IMR-90 (cell line): ENCODE measurements around the gene NCR1. TPM values are rescaled to one million over a fixed set of nuclear protein-coding genes. Genes with fewer than 3 reads are reported as not detected.
"Not testable (repeated sequence)": the region's sequence is repeated elsewhere in the genome, so short reads cannot be mapped to it uniquely, and the experiment has no call there.

Experiments
- ATAC-seq: fragments of 200-7000 bp; cut with Tn5 transposase; 2 replicates; pipeline ENCODE4 v1.9.1; 2020; ENCODE audit warnings: low read depth, mild to moderate bottlenecking, moderate library complexity
- BruUV-seq: library from RNA; stranded (reverse); fragments of 400-500 nt; replicated peaks from 2 replicates; lab custom pipeline; 2021; lab: Mats Ljungman, UMichigan
- CTCF ChIA-PET: fragments of 300-600 bp; formaldehyde crosslinking; extraction: SDS; loops from one replicate; lab custom pipeline; 2021; ENCODE audit warnings: antibody characterized with exemption; lab: Yijun Ruan, JAX
- POLR2A ChIA-PET: fragments of 300-600 bp; sonication (Branson Sonifier 250); formaldehyde crosslinking; loops from one replicate; lab custom pipeline; 2022; ENCODE audit warnings: antibody characterized with exemption; ENCODE audit not compliant: unreplicated experiment; lab: Charles Lee
- DNase-seq: peaks from one replicate; pipeline ENCODE4 v3.0.0; 2013
- H2AFZ ChIP-seq: replicated peaks from 2 replicates; pipeline ENCODE3; 2013; ENCODE audit warnings: low read length, mild to moderate bottlenecking; ENCODE audit not compliant: poor library complexity
- H2AK5ac ChIP-seq: 2 replicates; pipeline ENCODE4 v1.6.1; 2013; ENCODE audit warnings: low read depth, low read length, inconsistent platforms
- H2AK9ac ChIP-seq: replicated peaks from 2 replicates; pipeline ENCODE3; 2013; ENCODE audit warnings: mild to moderate bottlenecking, low read depth, low read length, moderate library complexity; ENCODE audit not compliant: poor library complexity
- H2BK120ac ChIP-seq: 2 replicates; pipeline ENCODE4 v1.6.1; 2013; ENCODE audit warnings: low read depth, low read length, inconsistent platforms
- H2BK15ac ChIP-seq: 3 replicates; pipeline ENCODE4 v1.6.1; 2013; ENCODE audit warnings: low read depth, low read length, inconsistent platforms
- H2BK20ac ChIP-seq: 2 replicates; pipeline ENCODE4 v1.6.1; 2013; ENCODE audit warnings: low read depth, mild to moderate bottlenecking, inconsistent platforms, low read length, moderate library complexity
- H2BK5ac ChIP-seq: 2 replicates; pipeline ENCODE4 v1.6.1; 2013; ENCODE audit warnings: mild to moderate bottlenecking, low read depth, low read length, inconsistent platforms; ENCODE audit not compliant: poor library complexity, severe bottlenecking
- H3K14ac ChIP-seq: replicated peaks from 2 replicates; pipeline ENCODE4 v1.6.1; 2013; ENCODE audit warnings: low read depth, low read length, inconsistent platforms
- H3K18ac ChIP-seq: 2 replicates; pipeline ENCODE4 v1.6.1; 2013; ENCODE audit warnings: low read depth, low read length, control low read depth
- H3K23ac ChIP-seq: 2 replicates; pipeline ENCODE4 v1.6.1; 2013; ENCODE audit warnings: low read depth, low read length, inconsistent platforms
- H3K27ac ChIP-seq: 2 replicates; pipeline ENCODE4 v1.5.1; 2013; ENCODE audit warnings: mild to moderate bottlenecking, control low read depth, low read length; ENCODE audit not compliant: insufficient read depth
- H3K27me3 ChIP-seq: 2 replicates; pipeline ENCODE4 v1.6.1; 2013; ENCODE audit warnings: low read length; ENCODE audit not compliant: control insufficient read depth, insufficient read depth
- H3K36me3 ChIP-seq: 2 replicates; pipeline ENCODE4 v1.6.1; 2013; ENCODE audit warnings: low read length, mixed read lengths; ENCODE audit not compliant: control insufficient read depth, insufficient read depth
- H3K4ac ChIP-seq: 2 replicates; pipeline ENCODE4 v1.6.1; 2013; ENCODE audit warnings: low read depth, low read length, inconsistent platforms
- H3K4me1 ChIP-seq: 2 replicates; pipeline ENCODE4 v1.6.1; 2013; ENCODE audit warnings: low read length, mixed read lengths; ENCODE audit not compliant: control insufficient read depth, insufficient read depth
- H3K4me2 ChIP-seq: 2 replicates; pipeline ENCODE4 v1.6.1; 2013; ENCODE audit warnings: low read depth, mild to moderate bottlenecking, control low read depth, low read length, moderate library complexity
- H3K4me3 ChIP-seq: 2 replicates; pipeline ENCODE4 v1.5.1; 2013; ENCODE audit warnings: low read depth, mild to moderate bottlenecking, control low read depth, low read length, moderate library complexity; ENCODE audit not compliant: insufficient read depth
- H3K56ac ChIP-seq: 2 replicates; pipeline ENCODE4 v1.6.1; 2013; ENCODE audit warnings: low read length, inconsistent platforms; ENCODE audit not compliant: insufficient read depth; ENCODE audit errors: extremely low read depth
- H3K79me1 ChIP-seq, 2 experiments: 2 replicates each; pipeline ENCODE4 v1.6.1; 2013; ENCODE audit warnings: low read length in 2 of 2, inconsistent platforms in 1 of 2, low read depth in 1 of 2
- H3K9ac ChIP-seq: 2 replicates; pipeline ENCODE4 v1.6.1; 2013; ENCODE audit warnings: low read depth, low read length, control low read depth
- H3K9me1 ChIP-seq: 2 replicates; pipeline ENCODE4 v1.6.1; 2013; ENCODE audit warnings: low read length, inconsistent platforms; ENCODE audit not compliant: insufficient read depth
- H3K9me3 ChIP-seq: 2 replicates; pipeline ENCODE4 v1.6.1; 2013; ENCODE audit warnings: low read length; ENCODE audit not compliant: control insufficient read depth, insufficient read depth
- H4K20me1 ChIP-seq: 2 replicates; pipeline ENCODE4 v1.6.1; 2013; ENCODE audit warnings: low read length, inconsistent platforms; ENCODE audit not compliant: insufficient read depth
- H4K5ac ChIP-seq: 2 replicates; pipeline ENCODE4 v1.6.1; 2013; ENCODE audit warnings: mild to moderate bottlenecking, low read depth, low read length, control low read depth
- H4K8ac ChIP-seq, 2 experiments: 2 replicates each; pipeline ENCODE4 v1.6.1; 2013; ENCODE audit warnings: low read depth in 2 of 2, low read length in 2 of 2, control low read depth in 1 of 2, inconsistent platforms in 1 of 2
- H4K91ac ChIP-seq: 2 replicates; pipeline ENCODE4 v1.6.1; 2013; ENCODE audit warnings: low read depth, low read length, inconsistent platforms; ENCODE audit not compliant: insufficient read depth
- WGBS, 2 experiments: methylation state at CpG; one replicate each; pipeline versions ENCODE4 v1.1.5 to v1.1.7; 2013; ENCODE audit warnings: missing lambda C conversion rate in 2 of 2; ENCODE audit not compliant: insufficient read length in 1 of 2; ENCODE audit errors: extremely low coverage in 2 of 2; 5-methylcytosine and 5-hydroxymethylcytosine counted together
- dilution Hi-C: fragments of 300-500 bp; cut with HindIII; formaldehyde crosslinking; loops from one replicate; pipeline ENCODE4 v1.14.3; 2018; ENCODE audit warnings: low sequenced_read_pairs; ENCODE audit not compliant: unreplicated experiment
- in situ Hi-C: fragments of 300-500 bp; cut with MboI; formaldehyde crosslinking; loops from 3 replicates; pipeline ENCODE4 v1.14.3; 2019; ENCODE audit warnings: low sequenced_read_pairs, inconsistent platforms, mixed read lengths
- intact Hi-C: fragments of 100-400 bp; cut with micrococcal nuclease; formaldehyde crosslinking; loops from 2 replicates; pipeline ENCODE4 v1.10.0; 2022
- polyA plus RNA-seq, 3 experiments: library from polyadenylated mRNA; depleted of rRNA; stranded (reverse); fragments of >200 nt; gene quantifications; 2 replicates each; pipeline ENCODE4 v1.2.3, GENCODE V29; 2012; ENCODE audit warnings: low replicate concordance in 1 of 3
- total RNA-seq: library from RNA; depleted of rRNA; stranded (reverse); fragments of >200 nt; gene quantifications from 2 replicates; pipeline ENCODE4 v1.2.3, GENCODE V29; 2012

The NCR1 gene
- total and polyA plus RNA-seq, 2 of the 4 experiments (the other 2 are of a cell fraction) = not detected

GRCh38 chr19:54904261-54904660 lies 1.7 kb upstream of the NCR1 start:
- CTCF ChIA-PET = not testable (repeated sequence)
- WGBS, 2 experiments = no CpG with 5 or more reads among the region's 4 CpGs
- POLR2A ChIA-PET = interaction anchor here (0.6 kb wide), 1 partner anchor 31 kb away, joined by 3 read pairs; no protein-coding TSS in a partner anchor

More at GRCh38 chr19:54904261-54904660, 1.7 kb upstream of the NCR1 start:
- DNase-seq, H3K79me1 ChIP-seq, dilution Hi-C loops, in situ Hi-C loops, H3K56ac ChIP-seq, ATAC-seq, H3K23ac ChIP-seq, H3K4me3 ChIP-seq, H3K4me1 ChIP-seq, H3K9me1 ChIP-seq, H3K36me3 ChIP-seq, H3K9ac ChIP-seq, H2BK20ac ChIP-seq, BruUV-seq, H3K27ac ChIP-seq, H4K20me1 ChIP-seq, H3K4ac ChIP-seq, H2AK5ac ChIP-seq, H3K14ac ChIP-seq, H3K27me3 ChIP-seq, H4K5ac ChIP-seq, H2BK120ac ChIP-seq, H4K91ac ChIP-seq, H2BK5ac ChIP-seq, intact Hi-C loops, H2AK9ac ChIP-seq, H2BK15ac ChIP-seq, H3K18ac ChIP-seq, H2AFZ ChIP-seq, H4K8ac ChIP-seq, H3K4me2 ChIP-seq: not testable (repeated sequence)
- peaks cover 18% of the 10 kb centered on the region for H3K9me3 ChIP-seq
